HG02763 (cell line): Measurements from ENCODE around the gene PARVA.

ENCODE experiments used
- ATAC-seq: cut with Tn5 transposase; IDR thresholded peaks from one replicate; pipeline ENCODE4 v1.9.1; 2021; ENCODE audit warnings: mild to moderate bottlenecking, moderate library complexity; ENCODE audit not compliant: unreplicated experiment

The PARVA gene

GRCh38 chr11:12544986-12545775, 167.8 kb downstream of the PARVA start:
- ATAC-seq = no peak

- no peak for ATAC-seq
These were observed 168.8 kb downstream of the PARVA start for GRCh38 chr11:12546122-12546521.

- no peak for ATAC-seq
These were observed 169.3 kb downstream of the PARVA start for GRCh38 chr11:12546660-12547059.

- ATAC-seq = no peak
These were observed 170.7 kb downstream of the PARVA start for GRCh38 chr11:12547953-12548650.

- ATAC-seq = no peak
These were observed 175.3 kb downstream of the PARVA start for GRCh38 chr11:12552692-12553091.

- ATAC-seq = no peak
These were observed 176.8 kb downstream of the PARVA start for GRCh38 chr11:12554122-12554521.

- ATAC-seq = no peak
These were observed 178.8 kb downstream of the PARVA start for GRCh38 chr11:12556155-12556554.

GRCh38 chr11:12556788-12557384, 179.5 kb downstream of the PARVA start:
- ATAC-seq = no peak

GRCh38 chr11:12559011-12559410, 181.6 kb downstream of the PARVA start:
- no peak for ATAC-seq

- no peak for ATAC-seq
These were observed 183.0 kb downstream of the PARVA start for GRCh38 chr11:12560362-12560761.

- ATAC-seq = no peak
These were observed 183.5 kb downstream of the PARVA start for GRCh38 chr11:12560861-12561260.

- ATAC-seq = no peak
These were observed 186.6 kb downstream of the PARVA start for GRCh38 chr11:12564012-12564411.

- ATAC-seq = no peak
These were observed 188.0 kb downstream of the PARVA start for GRCh38 chr11:12565406-12565805.

- ATAC-seq = no peak
These were observed 190.5 kb downstream of the PARVA start for GRCh38 chr11:12567746-12568460.

GRCh38 chr11:12569499-12570425, 192.4 kb downstream of the PARVA start:
- ATAC-seq = no peak

- ATAC-seq = no peak
These were observed 196.5 kb downstream of the PARVA start for GRCh38 chr11:12573707-12574485.

GRCh38 chr11:12577725-12578644, 200.6 kb downstream of the PARVA start:
- no peak for ATAC-seq

- no peak for ATAC-seq
These were observed 204.0 kb downstream of the PARVA start for GRCh38 chr11:12581416-12581815.
